ENCODE data around the gene RNF10.

The RNF10 gene

DNA sequence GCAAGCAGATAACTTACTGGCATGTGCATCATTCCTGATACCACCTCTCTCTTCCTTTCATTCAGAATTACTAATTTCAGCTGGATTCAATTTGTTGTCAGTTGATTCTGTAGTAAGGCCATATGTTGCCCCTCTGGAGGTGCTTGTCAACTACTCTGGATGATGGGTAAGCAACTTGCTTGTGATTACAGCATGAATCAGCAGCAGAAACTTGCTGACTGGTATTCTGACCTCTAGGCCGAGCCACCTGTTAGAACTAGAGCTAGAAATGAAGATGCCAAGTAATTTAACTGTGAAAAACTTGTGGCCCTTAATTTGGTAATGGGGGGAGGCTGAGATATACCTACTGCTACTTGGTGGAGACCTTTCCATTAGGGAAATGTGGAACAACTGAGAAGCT lies 5.1 kb downstream of the RNF10 start:
- H3K36me3 ChIP-seq (ENCODE audit: control insufficient read depth in 2 of 2, insufficient read depth in 2 of 2, low read length in 2 of 2), result peaks cover 7 to 19% of the 10 kb centered on the region in 2 donors
- peak overlapping the region; percentile 71 to 80 for H3K27ac ChIP-seq (ENCODE audit: low read depth in 2 of 2, low read length in 2 of 2)
- H3K4me3 ChIP-seq (ENCODE audit: low read length in 2 of 2), result peak overlapping the region in 1 of 2 donors; percentile 49
- peaks cover 36 to 50% of the 10 kb centered on the region in 2 donors for H3K4me1 ChIP-seq (ENCODE audit: control insufficient read depth in 2 of 2, insufficient read depth in 2 of 2, low read length in 2 of 2)
- no peaks in the 10 kb centered on the region for H3K27me3 ChIP-seq (ENCODE audit: control insufficient read depth in 2 of 2, insufficient read depth in 2 of 2, low read length in 2 of 2)
- peak overlapping the region; percentile 13 to 38 for H3K9ac ChIP-seq (ENCODE audit: low read depth in 1 of 2, low read length in 2 of 2)
- no peaks in the 10 kb centered on the region for H3K9me3 ChIP-seq (ENCODE audit: control insufficient read depth in 2 of 2, low read length in 2 of 2)

DNA sequence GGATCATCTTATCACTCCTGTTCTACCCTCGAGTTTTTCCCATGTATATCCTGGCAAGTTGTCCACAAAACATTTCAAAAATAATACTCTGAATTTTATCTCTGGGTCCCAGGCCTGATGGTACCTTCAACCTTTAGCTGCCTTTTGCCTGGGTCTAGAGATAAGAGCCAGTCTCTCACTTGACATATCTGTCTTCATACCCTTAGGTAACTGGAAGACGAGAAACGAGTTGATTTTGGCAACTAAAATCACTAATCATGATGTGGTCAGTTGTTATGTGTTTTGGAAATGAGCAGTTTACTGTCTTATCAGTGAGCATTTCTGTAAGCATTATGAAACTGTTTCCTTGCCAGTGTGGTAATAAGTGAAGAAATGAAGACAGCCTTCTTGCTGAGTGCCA lies 6.3 kb downstream of the RNF10 start:
- peaks cover 36 to 45% of the 10 kb centered on the region in 2 donors for H3K4me1 ChIP-seq (ENCODE audit: control insufficient read depth in 2 of 2, insufficient read depth in 2 of 2, low read length in 2 of 2)
- H3K9ac ChIP-seq (ENCODE audit: low read depth in 1 of 2, low read length in 2 of 2), result no peak overlapping the region
- no peaks in the 10 kb centered on the region for H3K27me3 ChIP-seq (ENCODE audit: control insufficient read depth in 2 of 2, insufficient read depth in 2 of 2, low read length in 2 of 2)
- no peak overlapping the region for H3K27ac ChIP-seq (ENCODE audit: low read depth in 2 of 2, low read length in 2 of 2)
- peaks cover 7 to 19% of the 10 kb centered on the region in 2 donors for H3K36me3 ChIP-seq (ENCODE audit: control insufficient read depth in 2 of 2, insufficient read depth in 2 of 2, low read length in 2 of 2)
- H3K4me3 ChIP-seq (ENCODE audit: low read length in 2 of 2), result no peak overlapping the region
- H3K9me3 ChIP-seq (ENCODE audit: control insufficient read depth in 2 of 2, low read length in 2 of 2), result no peaks in the 10 kb centered on the region

DNA sequence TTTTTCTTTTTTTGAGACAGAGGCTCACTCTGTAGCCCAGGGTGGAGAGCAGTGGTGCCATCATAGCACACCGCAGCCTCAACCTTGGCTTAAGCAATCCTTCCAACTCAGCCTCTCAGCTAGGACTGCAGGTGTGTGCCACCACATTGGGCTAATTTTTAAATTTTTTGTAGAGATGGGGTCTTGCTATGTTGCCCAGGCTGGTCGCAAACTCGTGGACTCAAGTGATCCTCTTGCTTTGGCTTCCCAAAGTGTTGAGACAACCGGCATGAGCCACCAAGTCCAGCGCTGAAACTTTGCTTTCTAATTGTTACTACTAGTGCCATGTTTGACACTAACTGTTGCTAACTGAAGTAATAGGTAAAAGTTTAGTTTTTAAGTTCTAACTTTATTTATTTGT lies 8.0 kb downstream of the RNF10 start:
- Histone ChIP-seq H3K4me1 (ENCODE audit: control insufficient read depth in 2 of 2, insufficient read depth in 2 of 2, low read length in 2 of 2) (peaks cover 27 to 35% of the 10 kb centered on the region in 2 donors), H3K27me3 (ENCODE audit: control insufficient read depth in 2 of 2, insufficient read depth in 2 of 2, low read length in 2 of 2) (no peaks in the 10 kb centered on the region), H3K9me3 (ENCODE audit: control insufficient read depth in 2 of 2, low read length in 2 of 2) (no peaks in the 10 kb centered on the region), H3K27ac (ENCODE audit: low read depth in 2 of 2, low read length in 2 of 2) (no peak overlapping the region), H3K4me3 (ENCODE audit: low read length in 2 of 2) (no peak overlapping the region), H3K9ac (ENCODE audit: low read depth in 1 of 2, low read length in 2 of 2) (no peak overlapping the region), H3K36me3 (ENCODE audit: control insufficient read depth in 2 of 2, insufficient read depth in 2 of 2, low read length in 2 of 2) (peaks cover 17 to 32% of the 10 kb centered on the region in 2 donors)

DNA sequence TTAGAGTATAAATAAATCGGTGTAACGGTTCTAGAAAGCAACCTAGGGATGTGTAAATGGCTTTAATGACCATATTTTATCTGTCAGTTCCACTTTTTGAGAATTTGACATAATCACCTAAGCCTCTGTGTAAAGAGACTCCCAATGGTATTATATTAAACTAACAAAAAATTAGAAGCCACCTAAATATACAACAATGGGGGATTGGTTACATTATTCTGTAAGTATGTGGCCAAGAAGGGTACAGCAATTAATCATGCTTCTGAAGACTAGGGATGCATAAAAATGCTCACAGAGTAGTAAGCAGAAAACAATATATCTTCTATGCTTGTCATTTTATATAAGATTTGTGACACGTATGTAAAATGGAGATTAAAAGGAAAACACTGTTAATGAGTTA lies 10.5 kb downstream of the RNF10 start:
- Histone ChIP-seq H3K9ac (ENCODE audit: low read depth in 1 of 2, low read length in 2 of 2) (no peak overlapping the region), H3K27me3 (ENCODE audit: control insufficient read depth in 2 of 2, insufficient read depth in 2 of 2, low read length in 2 of 2) (no peaks in the 10 kb centered on the region), H3K4me3 (ENCODE audit: low read length in 2 of 2) (no peak overlapping the region), H3K27ac (ENCODE audit: low read depth in 2 of 2, low read length in 2 of 2) (no peak overlapping the region), H3K36me3 (ENCODE audit: control insufficient read depth in 2 of 2, insufficient read depth in 2 of 2, low read length in 2 of 2) (peaks cover 35 to 49% of the 10 kb centered on the region in 2 donors), H3K4me1 (ENCODE audit: control insufficient read depth in 2 of 2, insufficient read depth in 2 of 2, low read length in 2 of 2) (peaks cover 14 to 15% of the 10 kb centered on the region in 2 donors), H3K9me3 (ENCODE audit: control insufficient read depth in 2 of 2, low read length in 2 of 2) (no peaks in the 10 kb centered on the region)

DNA sequence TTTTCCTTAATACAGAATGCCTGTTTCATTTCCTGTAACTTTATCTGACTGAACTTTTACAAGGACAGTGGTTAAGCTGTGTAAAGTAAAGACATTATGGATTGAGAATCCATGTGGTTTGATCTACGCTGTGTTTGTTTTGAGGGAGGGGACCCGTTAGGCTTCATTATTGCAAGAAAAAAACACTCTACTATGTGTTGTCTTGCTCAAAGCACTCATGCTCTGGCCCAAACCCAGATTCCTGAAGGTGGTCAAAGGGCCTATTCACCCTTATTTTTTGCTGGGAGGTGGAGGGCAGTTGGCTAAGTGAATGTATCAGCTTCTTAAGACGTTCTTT lies 11.9 kb downstream of the RNF10 start:
- no peak overlapping the region for H3K4me3 ChIP-seq (ENCODE audit: low read length in 2 of 2)
- H3K9ac ChIP-seq (ENCODE audit: low read depth in 1 of 2, low read length in 2 of 2), result no peak overlapping the region
- no peaks in the 10 kb centered on the region for H3K9me3 ChIP-seq (ENCODE audit: control insufficient read depth in 2 of 2, low read length in 2 of 2)
- no peaks in the 10 kb centered on the region for H3K27me3 ChIP-seq (ENCODE audit: control insufficient read depth in 2 of 2, insufficient read depth in 2 of 2, low read length in 2 of 2)
- peaks cover 17% of the 10 kb centered on the region in 2 donors for H3K4me1 ChIP-seq (ENCODE audit: control insufficient read depth in 2 of 2, insufficient read depth in 2 of 2, low read length in 2 of 2)
- peaks cover 33 to 47% of the 10 kb centered on the region in 2 donors for H3K36me3 ChIP-seq (ENCODE audit: control insufficient read depth in 2 of 2, insufficient read depth in 2 of 2, low read length in 2 of 2)
- H3K27ac ChIP-seq (ENCODE audit: low read depth in 2 of 2, low read length in 2 of 2), result peak overlapping the region in 1 of 2 donors; percentile 9

DNA sequence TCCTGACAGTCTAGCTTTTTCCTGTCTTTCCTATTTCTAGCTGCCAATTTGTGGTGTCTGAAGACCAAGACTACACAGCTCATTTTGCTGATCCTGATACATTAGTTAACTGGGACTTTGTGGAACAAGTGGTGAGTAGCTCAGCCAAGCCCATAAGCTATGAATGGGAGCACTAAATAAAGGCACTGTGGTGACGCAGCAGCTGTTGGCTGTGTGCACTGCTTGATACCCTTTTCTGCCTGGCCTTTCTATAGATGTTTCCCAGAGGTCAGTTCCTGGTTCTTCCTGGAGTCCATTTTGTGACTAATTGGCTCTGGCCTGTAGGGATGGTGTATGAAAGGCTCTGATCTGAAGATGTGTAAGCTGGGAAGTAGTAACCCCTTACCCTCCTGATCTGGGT lies 20.5 kb downstream of the RNF10 start:
- no peak overlapping the region for H3K27ac ChIP-seq (ENCODE audit: low read depth in 2 of 2, low read length in 2 of 2)
- H3K36me3 ChIP-seq (ENCODE audit: control insufficient read depth in 2 of 2, insufficient read depth in 2 of 2, low read length in 2 of 2), result peaks cover 24 to 52% of the 10 kb centered on the region in 2 donors
- no peaks in the 10 kb centered on the region for H3K9me3 ChIP-seq (ENCODE audit: control insufficient read depth in 2 of 2, low read length in 2 of 2)
- H3K4me1 ChIP-seq (ENCODE audit: control insufficient read depth in 2 of 2, insufficient read depth in 2 of 2, low read length in 2 of 2), result peaks cover 8 to 14% of the 10 kb centered on the region in 2 donors
- no peak overlapping the region for H3K9ac ChIP-seq (ENCODE audit: low read depth in 1 of 2, low read length in 2 of 2)
- no peaks in the 10 kb centered on the region for H3K27me3 ChIP-seq (ENCODE audit: control insufficient read depth in 2 of 2, insufficient read depth in 2 of 2, low read length in 2 of 2)
- H3K4me3 ChIP-seq (ENCODE audit: low read length in 2 of 2), result no peak overlapping the region

DNA sequence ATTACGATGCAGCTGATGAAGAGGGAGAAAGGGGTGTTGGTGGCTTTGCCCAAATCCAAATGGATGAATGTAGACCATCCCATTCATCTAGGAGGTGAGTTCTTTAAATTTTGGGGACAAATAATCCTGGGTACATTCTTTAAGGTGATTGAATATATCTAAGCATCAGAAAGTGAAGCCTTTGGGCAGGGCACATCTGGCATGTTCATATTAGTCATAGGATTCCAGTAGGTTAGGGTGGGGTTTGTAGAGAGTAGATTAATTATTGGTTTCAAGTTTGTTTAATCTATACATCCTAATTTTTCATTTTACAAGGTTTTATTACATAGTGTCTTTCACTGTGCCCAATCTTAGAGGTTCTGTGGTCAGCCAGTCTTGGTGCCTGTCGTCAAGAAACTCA lies 23.4 kb downstream of the RNF10 start:
- Histone ChIP-seq H3K27ac (ENCODE audit: low read depth in 2 of 2, low read length in 2 of 2) (no peak overlapping the region), H3K9ac (ENCODE audit: low read depth in 1 of 2, low read length in 2 of 2) (no peak overlapping the region), H3K36me3 (ENCODE audit: control insufficient read depth in 2 of 2, insufficient read depth in 2 of 2, low read length in 2 of 2) (peaks cover 48 to 68% of the 10 kb centered on the region in 2 donors), H3K4me1 (ENCODE audit: control insufficient read depth in 2 of 2, insufficient read depth in 2 of 2, low read length in 2 of 2) (peaks cover 0 to 2% of the 10 kb centered on the region in 2 donors), H3K27me3 (ENCODE audit: control insufficient read depth in 2 of 2, insufficient read depth in 2 of 2, low read length in 2 of 2) (no peaks in the 10 kb centered on the region), H3K4me3 (ENCODE audit: low read length in 2 of 2) (no peak overlapping the region), H3K9me3 (ENCODE audit: control insufficient read depth in 2 of 2, low read length in 2 of 2) (no peaks in the 10 kb centered on the region)

DNA sequence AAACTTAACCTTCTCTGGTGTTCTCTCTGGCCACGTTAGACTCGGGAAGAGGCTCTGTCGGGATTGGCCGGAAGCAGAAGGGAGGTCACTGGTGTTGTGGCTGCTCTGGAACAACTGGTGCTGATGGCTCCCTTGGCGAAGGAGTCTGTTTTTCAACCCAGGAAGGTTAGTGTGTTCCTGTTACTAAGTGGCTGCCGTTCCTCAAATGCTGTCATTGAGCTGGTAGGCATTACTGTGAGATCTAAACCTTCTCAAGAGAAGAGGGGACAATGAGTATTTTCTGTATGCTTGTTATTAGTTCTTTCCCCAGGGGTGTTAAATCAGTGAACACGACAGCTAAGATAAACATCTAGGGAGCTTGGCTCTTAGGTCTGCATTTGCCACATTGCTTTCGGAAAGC lies 28.8 kb downstream of the RNF10 start:
- Histone ChIP-seq H3K27me3 (ENCODE audit: control insufficient read depth in 2 of 2, insufficient read depth in 2 of 2, low read length in 2 of 2) (no peaks in the 10 kb centered on the region), H3K9me3 (ENCODE audit: control insufficient read depth in 2 of 2, low read length in 2 of 2) (no peaks in the 10 kb centered on the region), H3K27ac (ENCODE audit: low read depth in 2 of 2, low read length in 2 of 2) (no peak overlapping the region)

DNA sequence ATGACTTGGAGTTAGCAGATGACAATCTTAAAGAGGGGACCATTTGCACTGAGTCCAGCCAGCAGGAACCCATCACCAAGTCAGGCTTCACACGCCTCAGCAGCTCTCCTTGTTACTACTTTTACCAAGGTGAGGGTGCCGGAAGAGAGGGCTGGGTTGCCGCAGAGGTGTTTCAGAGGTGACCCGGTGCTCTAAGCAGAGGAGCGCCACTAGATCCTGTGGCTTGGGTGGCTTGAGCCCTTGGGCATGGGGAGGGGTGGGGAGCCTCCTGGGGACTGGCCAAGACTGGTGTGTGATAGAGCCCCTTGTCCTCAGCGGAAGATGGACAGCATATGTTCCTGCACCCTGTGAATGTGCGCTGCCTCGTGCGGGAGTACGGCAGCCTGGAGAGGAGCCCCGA lies 29.3 kb downstream of the RNF10 start:
- Histone ChIP-seq H3K4me3 (ENCODE audit: low read length in 2 of 2) (no peak overlapping the region), H3K9ac (ENCODE audit: low read depth in 1 of 2, low read length in 2 of 2) (no peak overlapping the region), H3K36me3 (ENCODE audit: control insufficient read depth in 2 of 2, insufficient read depth in 2 of 2, low read length in 2 of 2) (peaks cover 71 to 86% of the 10 kb centered on the region in 2 donors), H3K9me3 (ENCODE audit: control insufficient read depth in 2 of 2, low read length in 2 of 2) (no peaks in the 10 kb centered on the region), H3K27me3 (ENCODE audit: control insufficient read depth in 2 of 2, insufficient read depth in 2 of 2, low read length in 2 of 2) (no peaks in the 10 kb centered on the region), H3K4me1 (ENCODE audit: control insufficient read depth in 2 of 2, insufficient read depth in 2 of 2, low read length in 2 of 2) (no peaks in the 10 kb centered on the region), H3K27ac (ENCODE audit: low read depth in 2 of 2, low read length in 2 of 2) (no peak overlapping the region)

More for the DNA sequence above, 28.8 kb downstream of the RNF10 start:
- Histone ChIP-seq H3K36me3 (ENCODE audit: control insufficient read depth in 2 of 2, insufficient read depth in 2 of 2, low read length in 2 of 2) (peaks cover 71 to 83% of the 10 kb centered on the region in 2 donors), H3K4me1 (ENCODE audit: control insufficient read depth in 2 of 2, insufficient read depth in 2 of 2, low read length in 2 of 2) (no peaks in the 10 kb centered on the region), H3K9ac (ENCODE audit: low read depth in 1 of 2, low read length in 2 of 2) (no peak overlapping the region), H3K4me3 (ENCODE audit: low read length in 2 of 2) (no peak overlapping the region)

DNA sequence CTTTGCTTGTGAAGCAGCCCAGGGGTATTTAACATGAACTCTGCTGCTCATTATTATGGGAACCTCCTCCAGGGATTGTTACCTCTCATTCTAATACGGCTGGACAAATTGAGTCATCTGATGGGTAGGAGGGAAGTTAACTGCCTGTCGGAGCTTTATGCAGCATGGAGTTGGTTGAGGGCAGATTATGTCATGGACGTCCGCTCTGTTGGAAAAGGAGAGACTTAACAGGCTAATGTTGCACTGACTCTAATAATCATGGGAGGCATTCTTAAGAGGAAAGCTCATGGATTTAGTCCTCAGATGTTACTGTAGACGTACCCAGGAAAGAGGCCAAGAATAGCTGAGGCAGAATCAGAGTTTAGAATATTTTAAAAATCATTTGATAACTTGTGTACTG lies 37.1 kb downstream of the RNF10 start:
- Histone ChIP-seq H3K4me1 (ENCODE audit: control insufficient read depth in 2 of 2, insufficient read depth in 2 of 2, low read length in 2 of 2) (no peaks in the 10 kb centered on the region), H3K36me3 (ENCODE audit: control insufficient read depth in 2 of 2, insufficient read depth in 2 of 2, low read length in 2 of 2) (peaks cover 71 to 86% of the 10 kb centered on the region in 2 donors), H3K27ac (ENCODE audit: low read depth in 2 of 2, low read length in 2 of 2) (no peak overlapping the region), H3K9ac (ENCODE audit: low read depth in 1 of 2, low read length in 2 of 2) (no peak overlapping the region), H3K4me3 (ENCODE audit: low read length in 2 of 2) (no peak overlapping the region), H3K9me3 (ENCODE audit: control insufficient read depth in 2 of 2, low read length in 2 of 2) (no peaks in the 10 kb centered on the region), H3K27me3 (ENCODE audit: control insufficient read depth in 2 of 2, insufficient read depth in 2 of 2, low read length in 2 of 2) (no peaks in the 10 kb centered on the region)

DNA sequence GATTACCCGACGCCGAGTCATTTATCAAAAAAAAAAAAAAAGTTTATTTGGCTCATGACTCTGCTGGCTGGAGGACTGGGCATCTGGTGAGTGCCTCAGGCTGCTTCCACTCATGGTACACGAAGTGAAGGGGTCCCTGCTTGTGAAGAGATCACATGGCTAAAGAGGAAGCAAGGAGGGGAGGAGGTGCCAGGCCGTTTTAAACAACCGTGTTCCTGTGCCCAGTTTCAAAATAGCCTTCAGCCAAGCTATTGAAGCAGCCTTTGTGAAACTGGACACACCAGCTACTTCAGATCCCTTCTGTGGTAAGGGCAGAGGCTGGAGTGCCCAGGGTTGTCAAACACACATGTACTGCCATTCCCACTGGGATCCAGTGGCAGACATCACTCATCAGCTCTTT lies 39.4 kb downstream of the RNF10 start:
- H3K36me3 ChIP-seq (ENCODE audit: control insufficient read depth in 2 of 2, insufficient read depth in 2 of 2, low read length in 2 of 2), result peaks cover 78 to 89% of the 10 kb centered on the region in 2 donors
- no peaks in the 10 kb centered on the region for H3K9me3 ChIP-seq (ENCODE audit: control insufficient read depth in 2 of 2, low read length in 2 of 2)
- H3K4me1 ChIP-seq (ENCODE audit: control insufficient read depth in 2 of 2, insufficient read depth in 2 of 2, low read length in 2 of 2), result no peaks in the 10 kb centered on the region
- H3K4me3 ChIP-seq (ENCODE audit: low read length in 2 of 2), result no peak overlapping the region
- no peak overlapping the region for H3K9ac ChIP-seq (ENCODE audit: low read depth in 1 of 2, low read length in 2 of 2)
- H3K27ac ChIP-seq (ENCODE audit: low read depth in 2 of 2, low read length in 2 of 2), result no peak overlapping the region
- no peaks in the 10 kb centered on the region for H3K27me3 ChIP-seq (ENCODE audit: control insufficient read depth in 2 of 2, insufficient read depth in 2 of 2, low read length in 2 of 2)

Data from mucosa of rectum (tissue), 2 donors.